Body of pancreas (tissue), 4 donors: ENCODE results near the gene DSCAM. TPM values are rescaled to one million over a fixed set of nuclear protein-coding genes. Genes with fewer than 3 reads are reported as not detected.

Experiments
- ATAC-seq: fragments of 150-250 bp; one replicate; pipeline ENCODE4 v1.9.1; 2016
- DNase-seq, 4 donors: peaks; one replicate each; pipeline ENCODE4 v3.0.0-alpha.2; 2019
- H3K27ac ChIP-seq, 4 donors: fragments of 200-600 bp; sonication (generic); 1 replicate in 3 of 4; 2 replicates in 1 of 4; pipeline versions ENCODE4 v1.5.1 to v1.6.1; 2016 to 2019; ENCODE audit warnings: mild to moderate bottlenecking in 1 of 4, mixed read lengths in 1 of 4, moderate library complexity in 1 of 4
- H3K27me3 ChIP-seq, 2 donors: fragments of 200-600 bp; sonication (generic); one replicate each; pipeline ENCODE4 v1.6.0; 2016; ENCODE audit warnings: mild to moderate bottlenecking in 1 of 2
- H3K36me3 ChIP-seq, 2 donors: fragments of 200-600 bp; sonication (generic); replicated peaks in 1 of 2; 2 replicates each; pipeline ENCODE4 v1.5.1; 2016; ENCODE audit warnings: low read depth in 2 of 2; ENCODE audit not compliant: insufficient read depth in 1 of 2
- H3K4me1 ChIP-seq: fragments of 200-600 bp; sonication (generic); one replicate; pipeline ENCODE4 v1.6.0; 2016
- H3K4me3 ChIP-seq, 2 donors: fragments of 200-600 bp; sonication (generic); 1 replicate in 1 of 2; 2 replicates in 1 of 2; pipeline ENCODE4 v1.5.1; 2016 to 2019
- H3K9me3 ChIP-seq, 3 donors: fragments of 200-600 bp; sonication (generic); 1 replicate in 2 of 3; 2 replicates in 1 of 3; pipeline ENCODE4 v1.5.1; 2016
- CTCF ChIP-seq, 7 experiments: fragments of 450-650 bp in 4 of 7; fragments of 200-600 bp in 3 of 7; sonication (generic) in 3 of 7; IDR thresholded peaks; one replicate each; pipeline ENCODE4 v1.5.1; 2016 to 2019; ENCODE audit warnings: antibody characterized with exemption in 7 of 7
- POLR2A ChIP-seq, 3 donors: fragments of 450-650 bp; IDR thresholded peaks; one replicate each; pipeline ENCODE4 v1.6.1; 2016; ENCODE audit warnings: antibody characterized with exemption in 3 of 3, mild to moderate bottlenecking in 2 of 3
- WGBS, 2 donors: methylation state at CpG; one replicate each; pipeline ENCODE4 v1.1.5; 2017; 5-methylcytosine and 5-hydroxymethylcytosine counted together
- intact Hi-C: fragments of 100-400 bp; cut with DNase I; formaldehyde crosslinking; loops from one replicate; pipeline ENCODE4 v1.15.1; 2023
- total RNA-seq, 2 donors: library from RNA; depleted of rRNA; stranded (reverse); fragments of >200 nt; gene quantifications; one replicate each; pipeline ENCODE4 v1.1.0, GENCODE V29; 2016

DSCAM gene
- total RNA-seq, 2 donors from 2014 or later = 0.26 TPM; not detected in 1

- WGBS, 2 donors = 77 to 78% methylated on average over 3 of the region's 3 CpGs
- DNase-seq (no peak), ATAC-seq (no peak)
- Histone ChIP-seq H3K4me1 (no peaks in the 10 kb centered on the region), H3K4me3 (no peak overlapping the region), H3K27me3 (no peaks in the 10 kb centered on the region), H3K36me3 (no peaks in the 10 kb centered on the region), H3K27ac (no peak overlapping the region), H3K9me3 (no peaks in the 10 kb centered on the region)
- intact Hi-C loops = no loop called here
- TF ChIP-seq POLR2A (IDR thresholded peaks at IDR 0.05) (no peak), CTCF (IDR thresholded peaks at IDR 0.05) (no peak)
Measured at GRCh38 chr21:40151611-40152010, 695.3 kb downstream of the DSCAM start.

- Histone ChIP-seq H3K9me3 (no peaks in the 10 kb centered on the region), H3K27me3 (no peaks in the 10 kb centered on the region), H3K27ac (no peak overlapping the region), H3K4me3 (no peak overlapping the region), H3K4me1 (no peaks in the 10 kb centered on the region), H3K36me3 (no peaks in the 10 kb centered on the region)
- WGBS, 2 donors = 27 to 28% methylated on average over 10 of the region's 10 CpGs
- intact Hi-C loops = loop anchor here (5.0 kb wide), 1 partner anchor 926 kb away; no protein-coding TSS in a partner anchor
- no peak for DNase-seq
- no peak for ATAC-seq
- TF ChIP-seq POLR2A (IDR thresholded peaks at IDR 0.05) (no peak), CTCF (IDR thresholded peaks at IDR 0.05) (no peak)
Measured at GRCh38 chr21:40146216-40146837, 700.6 kb downstream of the DSCAM start.

- Histone ChIP-seq H3K27me3 (no peaks in the 10 kb centered on the region), H3K27ac (no peak overlapping the region), H3K36me3 (no peaks in the 10 kb centered on the region), H3K4me1 (no peaks in the 10 kb centered on the region), H3K9me3 (no peaks in the 10 kb centered on the region), H3K4me3 (no peak overlapping the region)
- intact Hi-C loops = loop anchor here (5.0 kb wide), 1 partner anchor 243 kb away; no protein-coding TSS in a partner anchor
- 29 to 37% methylated on average over 20 of the region's 20 CpGs for WGBS, 2 donors
- TF ChIP-seq CTCF (IDR thresholded peaks at IDR 0.05) = peak; percentile 69 to 86 (median 77)
- TF ChIP-seq POLR2A (IDR thresholded peaks at IDR 0.05) = no peak
- DNase-seq = peak; percentile 59 to 73 (median 65)
- no peak for ATAC-seq
Measured at GRCh38 chr21:40143822-40144525, 703.0 kb downstream of the DSCAM start.

GRCh38 chr21:40141621-40142020 is 705.3 kb downstream of the DSCAM start:
- H3K4me1 ChIP-seq = no peaks in the 10 kb centered on the region
- no peak for DNase-seq
- no peak for TF ChIP-seq POLR2A (IDR thresholded peaks at IDR 0.05)
- TF ChIP-seq CTCF (IDR thresholded peaks at IDR 0.05) = no peak
- intact Hi-C loops = loop anchor here (5.0 kb wide), 1 partner anchor 246 kb away; no protein-coding TSS in a partner anchor
- no peaks in the 10 kb centered on the region for H3K36me3 ChIP-seq
- H3K27ac ChIP-seq = no peak overlapping the region
- H3K4me3 ChIP-seq = no peak overlapping the region
- no peak for ATAC-seq
- WGBS, 2 donors = 45 to 60% methylated on average over 8 of the region's 8 CpGs
- H3K27me3 ChIP-seq = no peaks in the 10 kb centered on the region
- no peaks in the 10 kb centered on the region for H3K9me3 ChIP-seq
